ENCODE measurements around the gene CABP1. TPM values are rescaled to one million over a fixed set of nuclear protein-coding genes. Genes with fewer than 3 reads are reported as not detected.

CABP1 gene
- total and polyA plus RNA-seq, 2 of the 13 experiments (the other 11 are each of a cell fraction or from before 2014, with no cell fraction given): not detected

DNA sequence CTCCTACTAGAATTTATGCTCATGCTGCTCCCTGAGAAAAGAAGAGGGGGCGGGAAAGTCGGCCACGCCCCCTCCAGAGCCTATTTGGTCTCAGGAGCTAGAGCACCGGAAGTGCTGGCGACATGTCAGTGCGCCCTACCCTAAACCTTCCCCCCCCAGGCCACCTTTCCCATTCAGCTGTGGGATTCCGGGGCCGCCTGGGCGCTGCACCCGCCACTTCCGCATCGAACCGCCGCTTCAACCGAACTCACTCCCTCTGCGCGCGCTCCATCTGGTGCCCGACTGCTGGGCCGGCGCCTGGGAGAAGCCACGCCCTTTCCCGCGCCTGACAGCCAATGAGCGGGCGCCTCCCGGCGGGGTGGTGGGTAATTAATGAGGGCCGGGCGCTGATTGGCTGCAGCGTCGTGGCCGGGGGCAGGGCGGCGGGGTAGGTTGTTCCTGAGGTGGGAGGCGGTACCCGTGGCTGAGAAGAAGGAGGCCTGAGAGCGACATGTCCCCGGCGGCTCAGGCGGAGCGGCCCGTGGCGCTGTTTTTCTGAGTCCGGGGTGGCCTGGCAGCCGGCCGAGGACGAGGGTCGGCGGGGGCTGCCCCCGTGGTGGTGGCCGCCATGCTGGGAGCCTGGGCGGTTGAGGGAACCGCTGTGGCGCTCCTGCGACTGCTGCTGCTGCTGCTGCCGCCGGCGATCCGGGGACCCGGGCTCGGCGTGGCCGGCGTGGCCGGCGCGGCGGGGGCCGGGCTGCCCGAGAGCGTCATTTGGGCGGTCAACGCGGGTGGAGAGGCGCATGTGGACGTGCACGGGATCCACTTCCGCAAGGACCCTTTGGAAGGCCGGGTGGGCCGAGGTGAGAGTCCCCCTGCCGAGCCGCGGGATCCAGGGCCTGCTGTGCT, 46.5 kb downstream of the CABP1 start, which contains the start of gene MLEC (continued):
- no peak for TF ChIP-seq GMEB2 (CRISPR knock-in tag; IDR thresholded peaks at IDR 0.05; ENCODE audit: low read depth)
- TF ChIP-seq PAF1 (CRISPR knock-in tag; IDR thresholded peaks at IDR 0.05): no peak
- TF ChIP-seq TRIM24 (CRISPR knock-in tag; IDR thresholded peaks at IDR 0.05): no peak
- no peak for TF ChIP-seq PLRG1 (conservative IDR thresholded peaks at IDR 0.05)
- TF ChIP-seq, protein P1, sequence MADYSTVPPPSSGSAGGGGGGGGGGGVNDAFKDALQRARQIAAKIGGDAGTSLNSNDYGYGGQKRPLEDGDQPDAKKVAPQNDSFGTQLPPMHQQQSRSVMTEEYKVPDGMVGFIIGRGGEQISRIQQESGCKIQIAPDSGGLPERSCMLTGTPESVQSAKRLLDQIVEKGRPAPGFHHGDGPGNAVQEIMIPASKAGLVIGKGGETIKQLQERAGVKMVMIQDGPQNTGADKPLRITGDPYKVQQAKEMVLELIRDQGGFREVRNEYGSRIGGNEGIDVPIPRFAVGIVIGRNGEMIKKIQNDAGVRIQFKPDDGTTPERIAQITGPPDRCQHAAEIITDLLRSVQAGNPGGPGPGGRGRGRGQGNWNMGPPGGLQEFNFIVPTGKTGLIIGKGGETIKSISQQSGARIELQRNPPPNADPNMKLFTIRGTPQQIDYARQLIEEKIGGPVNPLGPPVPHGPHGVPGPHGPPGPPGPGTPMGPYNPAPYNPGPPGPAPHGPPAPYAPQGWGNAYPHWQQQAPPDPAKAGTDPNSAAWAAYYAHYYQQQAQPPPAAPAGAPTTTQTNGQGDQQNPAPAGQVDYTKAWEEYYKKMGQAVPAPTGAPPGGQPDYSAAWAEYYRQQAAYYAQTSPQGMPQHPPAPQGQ (CRISPR knock-in tag; IDR thresholded peaks at IDR 0.05; ENCODE audit: borderline replicate concordance): 0 out of 2 replicates have a peak, but pooled peaks have one; percentile 13
- no peak; the same call in 1 of the 2 replicates for TF ChIP-seq ZNF143 (CRISPR knock-in tag; IDR thresholded peaks at IDR 0.05)
- TF ChIP-seq, protein P2, sequence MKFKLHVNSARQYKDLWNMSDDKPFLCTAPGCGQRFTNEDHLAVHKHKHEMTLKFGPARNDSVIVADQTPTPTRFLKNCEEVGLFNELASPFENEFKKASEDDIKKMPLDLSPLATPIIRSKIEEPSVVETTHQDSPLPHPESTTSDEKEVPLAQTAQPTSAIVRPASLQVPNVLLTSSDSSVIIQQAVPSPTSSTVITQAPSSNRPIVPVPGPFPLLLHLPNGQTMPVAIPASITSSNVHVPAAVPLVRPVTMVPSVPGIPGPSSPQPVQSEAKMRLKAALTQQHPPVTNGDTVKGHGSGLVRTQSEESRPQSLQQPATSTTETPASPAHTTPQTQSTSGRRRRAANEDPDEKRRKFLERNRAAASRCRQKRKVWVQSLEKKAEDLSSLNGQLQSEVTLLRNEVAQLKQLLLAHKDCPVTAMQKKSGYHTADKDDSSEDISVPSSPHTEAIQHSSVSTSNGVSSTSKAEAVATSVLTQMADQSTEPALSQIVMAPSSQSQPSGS (CRISPR knock-in tag; IDR thresholded peaks at IDR 0.05): peak; percentile 66; the same call in 1 of the 2 replicates
- TF ChIP-seq ATF4 (CRISPR knock-in tag; IDR thresholded peaks at IDR 0.05): peak in 1 of 2 experiments; percentile 65; a peak in 2 of 4 replicates
- TF ChIP-seq BRF2 (CRISPR knock-in tag; IDR thresholded peaks at IDR 0.05): peak; percentile 82; the same call in 1 of the 2 replicates
- TF ChIP-seq KDM1A (CRISPR knock-in tag; IDR thresholded peaks at IDR 0.05): no peak
- no peak for TF ChIP-seq ATF7 (IDR thresholded peaks at IDR 0.05)
- TF ChIP-seq ATF7 (CRISPR knock-in tag; IDR thresholded peaks at IDR 0.05): no peak
- TF ChIP-seq, protein P3, sequence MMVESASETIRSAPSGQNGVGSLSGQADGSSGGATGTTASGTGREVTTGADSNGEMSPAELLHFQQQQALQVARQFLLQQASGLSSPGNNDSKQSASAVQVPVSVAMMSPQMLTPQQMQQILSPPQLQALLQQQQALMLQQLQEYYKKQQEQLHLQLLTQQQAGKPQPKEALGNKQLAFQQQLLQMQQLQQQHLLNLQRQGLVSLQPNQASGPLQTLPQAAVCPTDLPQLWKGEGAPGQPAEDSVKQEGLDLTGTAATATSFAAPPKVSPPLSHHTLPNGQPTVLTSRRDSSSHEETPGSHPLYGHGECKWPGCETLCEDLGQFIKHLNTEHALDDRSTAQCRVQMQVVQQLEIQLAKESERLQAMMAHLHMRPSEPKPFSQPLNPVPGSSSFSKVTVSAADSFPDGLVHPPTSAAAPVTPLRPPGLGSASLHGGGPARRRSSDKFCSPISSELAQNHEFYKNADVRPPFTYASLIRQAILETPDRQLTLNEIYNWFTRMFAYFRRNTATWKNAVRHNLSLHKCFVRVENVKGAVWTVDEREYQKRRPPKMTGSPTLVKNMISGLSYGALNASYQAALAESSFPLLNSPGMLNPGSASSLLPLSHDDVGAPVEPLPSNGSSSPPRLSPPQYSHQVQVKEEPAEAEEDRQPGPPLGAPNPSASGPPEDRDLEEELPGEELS (CRISPR knock-in tag; IDR thresholded peaks at IDR 0.05): peak; percentile 70; the same call in 1 of the 2 replicates
- TF ChIP-seq NFE2L1 (CRISPR knock-in tag; IDR thresholded peaks at IDR 0.05; ENCODE audit: borderline replicate concordance): no peak
- no peak for TF ChIP-seq FOXK1 (CRISPR knock-in tag; IDR thresholded peaks at IDR 0.05; ENCODE audit: borderline replicate concordance, low read depth)
- no peak for TF ChIP-seq ZNF317 (CRISPR knock-in tag; IDR thresholded peaks at IDR 0.05)
